H1 (cell line): ENCODE measurements around the gene PLXND1. TPM values are rescaled to one million over a fixed set of nuclear protein-coding genes. Genes with fewer than 3 reads are reported as not detected.

Source experiments
- CBX5 ChIP-seq: fragments of 300-800, 300-1000 bp; sonication (generic); IDR thresholded peaks from 2 replicates; pipeline ENCODE4 v1.7.1; 2016; ENCODE audit warnings: antibody characterized with exemption, low read length, low read depth
- CHD2 ChIP-seq: IDR thresholded peaks from 2 replicates; pipeline ENCODE4 v1.6.1; 2012; ENCODE audit warnings: low read length, improper control_type of control experiment
- CHD7 ChIP-seq: fragments of 300-600 bp; sonication (generic); IDR thresholded peaks from 2 replicates; pipeline ENCODE4 v1.7.1; 2012; ENCODE audit warnings: low read length, moderate library complexity, mild to moderate bottlenecking, inconsistent platforms; ENCODE audit not compliant: insufficient replicate concordance
- GABPA ChIP-seq: IDR thresholded peaks from 2 replicates; pipeline ENCODE4 v1.6.1; 2011; ENCODE audit warnings: mild to moderate bottlenecking, low read length, moderate library complexity, borderline replicate concordance; ENCODE audit not compliant: insufficient read depth
- HDAC2 ChIP-seq, 2 experiments: fragments of 300-600 bp in 1 of 2; sonication (generic) in 1 of 2; IDR thresholded peaks; 2 replicates each; pipeline ENCODE4 v1.6.1; 2011 to 2012; ENCODE audit warnings: low read depth in 2 of 2, low read length in 2 of 2, mild to moderate bottlenecking in 2 of 2, moderate library complexity in 2 of 2, borderline replicate concordance in 1 of 2, inconsistent platforms in 1 of 2
- NANOG ChIP-seq: IDR thresholded peaks from 2 replicates; pipeline ENCODE4 v1.6.1; 2011; ENCODE audit warnings: low read length, low read depth, mild to moderate bottlenecking, inconsistent platforms; ENCODE audit not compliant: insufficient read depth, poor library complexity, severe bottlenecking
- PHF8 ChIP-seq: fragments of 200-600 bp; sonication (generic); conservative IDR thresholded peaks from 2 replicates; pipeline ENCODE4 v1.7.1; 2012; ENCODE audit warnings: low read depth, mild to moderate bottlenecking, inconsistent platforms, low read length, moderate library complexity
- SP4 ChIP-seq: IDR thresholded peaks from 2 replicates; pipeline ENCODE4 v1.6.1; 2012; ENCODE audit warnings: low read length, inconsistent platforms
- USF2 ChIP-seq: IDR thresholded peaks from 2 replicates; pipeline ENCODE4 v1.6.1; 2011; ENCODE audit warnings: low read length, improper control_type of control experiment
- YY1 ChIP-seq: IDR thresholded peaks from 2 replicates; pipeline ENCODE4 v1.6.1; 2011; ENCODE audit warnings: low read depth, mild to moderate bottlenecking, low read length
- polyA plus RNA-seq, 7 experiments: library from polyadenylated mRNA; depleted of rRNA in 3 of 7; stranded (reverse) in 5 of 7; unstranded in 2 of 7; fragments of >200 nt in 5 of 7; fragments of 200-250 nt in 2 of 7; gene quantifications; 1 replicate in 5 of 7; 2 replicates in 1 of 7; 4 replicates in 1 of 7; pipeline versions ENCODE4 v1.2.1 to v1.2.3, GENCODE V29; 2011 to 2013; ENCODE audit warnings: missing spikeins in 2 of 7, mixed read lengths in 2 of 7
- total RNA-seq: library from RNA; stranded (reverse); fragmentation: NEBNext Ultra II Directional; extraction: Animal tissue kit (Norgen Biotek cat#: 25700); gene quantifications from 2 replicates; pipeline ENCODE4 v1.2.1, GENCODE V29; 2021

Gene PLXND1
- total and polyA plus RNA-seq, 2 of the 8 experiments (the other 6 are each of a cell fraction or from before 2014, with no cell fraction given), result 17.7 to 66.4 TPM

- TF ChIP-seq CHD7 (no peak), NANOG (no peak), USF2 (no peak), CBX5 (no peak), SP4 (no peak), YY1 (no peak), PHF8 (no peak), CHD2 (no peak), GABPA (no peak), HDAC2 (IDR thresholded peaks at IDR 0.05; ENCODE audit: borderline replicate concordance in 1 of 2, low read depth in 2 of 2, low read length in 2 of 2) (no peak)
Measured at GRCh38 chr3:129629011-129629410, 22.5 kb upstream of the PLXND1 start (continued).
